Muscle layer of duodenum (tissue), 2 donors: ENCODE results near the gene LHPP.

ENCODE experiments used
- H3K27ac ChIP-seq: one replicate; pipeline ENCODE4 v1.7.0; 2013; ENCODE audit warnings: mild to moderate bottlenecking, low read length
- H3K27me3 ChIP-seq: one replicate; pipeline ENCODE4 v1.7.0; 2013; ENCODE audit warnings: low read depth, mild to moderate bottlenecking, control low read depth, low read length
- H3K36me3 ChIP-seq, 2 donors: one replicate each; pipeline ENCODE4 v1.7.0; 2013; ENCODE audit warnings: low read length in 2 of 2, control low read depth in 1 of 2, mild to moderate bottlenecking in 1 of 2; ENCODE audit not compliant: insufficient read depth in 2 of 2, control insufficient read depth in 1 of 2
- H3K4me1 ChIP-seq, 2 donors: one replicate each; pipeline ENCODE4 v1.7.0; 2013; ENCODE audit warnings: low read length in 2 of 2, mild to moderate bottlenecking in 2 of 2, control low read depth in 1 of 2, moderate library complexity in 1 of 2; ENCODE audit not compliant: insufficient read depth in 2 of 2, control insufficient read depth in 1 of 2
- H3K4me3 ChIP-seq, 2 donors: one replicate each; pipeline ENCODE4 v1.7.0; 2013; ENCODE audit warnings: low read length in 2 of 2, low read depth in 1 of 2, mild to moderate bottlenecking in 1 of 2
- H3K9me3 ChIP-seq, 2 donors: one replicate each; pipeline ENCODE4 v1.7.0; 2013; ENCODE audit warnings: low read length in 2 of 2, control low read depth in 1 of 2, mild to moderate bottlenecking in 1 of 2; ENCODE audit not compliant: control insufficient read depth in 1 of 2
- donor health status: healthy.

The LHPP gene

DNA sequence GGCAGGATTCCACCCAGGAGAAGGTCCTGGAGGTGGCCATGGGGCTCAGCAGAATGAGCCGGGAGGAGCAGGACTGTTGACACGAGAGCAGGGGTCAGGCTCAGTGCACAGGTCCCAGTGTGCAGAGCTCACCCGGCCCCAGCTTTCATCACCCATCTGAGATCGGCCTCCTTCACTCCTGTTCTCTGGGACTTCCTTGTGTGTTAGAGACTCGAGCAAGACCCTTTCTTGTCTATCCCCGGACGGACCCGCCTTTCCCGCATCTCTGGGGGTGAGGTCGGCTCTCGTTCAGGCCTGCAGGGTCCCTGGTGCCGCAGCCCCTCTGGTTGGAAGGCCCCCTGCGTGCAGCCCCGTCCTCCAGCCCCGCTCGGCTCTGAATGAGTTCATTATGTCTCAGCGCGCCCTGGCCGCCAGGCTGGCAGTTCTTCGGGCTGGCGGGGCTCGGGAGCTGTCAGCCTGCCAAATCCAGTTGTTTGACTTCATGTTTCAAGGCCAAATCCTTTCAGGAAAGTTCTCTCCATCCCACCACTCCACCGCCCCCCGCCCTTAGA is 127.9 kb downstream of the LHPP start:
- peak overlapping the region; percentile 14 for H3K27ac ChIP-seq
- peaks cover 0 to 7% of the 10 kb centered on the region in 2 donors for H3K9me3 ChIP-seq
- H3K4me3 ChIP-seq = no peak overlapping the region
- no peaks in the 10 kb centered on the region for H3K36me3 ChIP-seq
- peaks cover 8 to 21% of the 10 kb centered on the region in 2 donors for H3K4me1 ChIP-seq
- H3K27me3 ChIP-seq = no peaks in the 10 kb centered on the region

DNA sequence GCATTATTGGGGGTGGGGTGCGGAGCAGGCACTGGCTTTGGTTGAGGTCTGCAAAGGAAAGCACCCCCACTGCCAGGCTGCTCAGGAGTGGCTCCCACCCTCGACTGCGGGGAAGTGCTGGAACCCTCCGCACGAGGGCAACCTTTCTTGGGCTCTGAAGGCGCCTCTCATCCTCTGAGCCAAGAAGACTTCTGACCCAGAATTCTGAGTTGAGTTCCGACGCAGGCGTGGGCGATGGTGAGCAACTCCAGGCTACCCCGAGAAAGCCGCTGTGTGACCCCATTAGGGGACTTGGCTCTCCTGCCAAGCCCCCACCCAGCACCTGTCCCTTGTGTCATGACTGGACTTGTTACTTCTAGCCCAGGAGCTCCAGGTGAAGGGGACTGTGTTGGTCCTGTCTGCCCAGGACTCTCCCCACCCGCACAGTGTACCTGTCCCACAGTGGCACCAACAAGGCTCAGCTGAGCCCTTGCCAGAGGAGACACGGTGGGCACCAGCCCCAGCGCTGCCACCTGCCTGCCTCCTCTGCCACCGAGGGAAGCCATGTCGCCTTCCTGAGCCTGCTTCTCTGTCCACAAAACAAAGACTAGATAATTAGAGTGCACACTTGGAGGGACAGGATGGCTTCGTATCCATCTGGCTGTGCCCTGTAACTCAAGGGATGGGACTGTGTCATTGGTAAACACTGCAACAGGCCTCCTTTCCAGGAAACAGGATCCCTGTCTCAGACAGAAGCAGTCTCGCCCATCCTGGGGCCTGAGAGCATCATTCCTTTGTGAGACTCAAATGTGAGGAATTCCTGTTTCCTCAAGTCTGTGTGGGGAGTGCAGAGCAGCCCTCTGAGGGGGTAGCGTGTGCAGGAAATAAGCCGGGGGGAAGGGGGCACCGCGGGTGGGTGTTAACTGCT is 128.8 kb downstream of the LHPP start:
- Histone ChIP-seq H3K9me3 (peaks cover 0 to 7% of the 10 kb centered on the region in 2 donors), H3K4me3 (no peak overlapping the region), H3K4me1 (peaks cover 8 to 21% of the 10 kb centered on the region in 2 donors), H3K27ac (no peak overlapping the region), H3K36me3 (no peaks in the 10 kb centered on the region), H3K27me3 (no peaks in the 10 kb centered on the region)

GRCh38 chr10:124591123-124591495 is 129.5 kb downstream of the LHPP start:
- H3K4me3 ChIP-seq = no peak overlapping the region
- peaks cover 0 to 7% of the 10 kb centered on the region in 2 donors for H3K9me3 ChIP-seq
- no peaks in the 10 kb centered on the region for H3K36me3 ChIP-seq
- no peaks in the 10 kb centered on the region for H3K27me3 ChIP-seq
- no peak overlapping the region for H3K27ac ChIP-seq
- H3K4me1 ChIP-seq = peaks cover 8 to 21% of the 10 kb centered on the region in 2 donors

GRCh38 chr10:124592101-124592500 is 130.5 kb downstream of the LHPP start:
- Histone ChIP-seq H3K27ac (no peak overlapping the region), H3K4me1 (peaks cover 8 to 21% of the 10 kb centered on the region in 2 donors), H3K4me3 (no peak overlapping the region), H3K27me3 (no peaks in the 10 kb centered on the region), H3K9me3 (peaks cover 0 to 7% of the 10 kb centered on the region in 2 donors), H3K36me3 (no peaks in the 10 kb centered on the region)

- no peak overlapping the region for H3K27ac ChIP-seq
- no peak overlapping the region for H3K4me3 ChIP-seq
- H3K9me3 ChIP-seq = peaks cover 0 to 7% of the 10 kb centered on the region in 2 donors
- H3K27me3 ChIP-seq = no peaks in the 10 kb centered on the region
- H3K36me3 ChIP-seq = no peaks in the 10 kb centered on the region
- peaks cover 8 to 19% of the 10 kb centered on the region in 2 donors for H3K4me1 ChIP-seq
Observed at GRCh38 chr10:124592736-124593430, 131.3 kb downstream of the LHPP start.

DNA sequence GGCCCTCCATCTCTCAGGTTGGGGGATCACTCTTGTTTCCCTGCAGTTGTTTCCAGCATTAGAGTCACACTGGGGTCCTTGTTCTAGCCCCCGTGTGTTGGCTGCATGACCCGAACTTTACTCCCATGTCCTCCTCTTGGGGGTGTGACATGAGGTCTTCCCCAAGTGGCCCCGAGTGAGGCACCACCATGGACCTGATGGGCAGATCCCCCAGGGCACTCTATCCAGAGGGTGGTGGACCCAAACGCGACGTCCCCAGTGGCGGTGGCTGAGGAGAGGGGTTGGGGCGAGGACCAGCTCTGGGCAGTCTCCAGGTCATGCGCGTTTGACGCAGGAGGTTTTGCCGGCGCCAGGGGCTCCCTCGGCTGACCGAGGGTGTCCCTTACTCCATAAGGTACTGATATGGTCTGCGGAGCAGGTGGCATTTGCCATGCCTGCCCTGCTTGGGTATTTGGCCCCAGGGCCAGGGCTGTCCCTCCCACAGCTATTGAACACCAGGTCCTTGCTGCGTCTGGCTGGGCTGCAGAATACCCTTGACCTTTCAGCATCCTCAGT is 131.9 kb downstream of the LHPP start:
- peaks cover 8 to 13% of the 10 kb centered on the region in 2 donors for H3K4me1 ChIP-seq
- H3K36me3 ChIP-seq = no peaks in the 10 kb centered on the region
- H3K4me3 ChIP-seq = no peak overlapping the region
- H3K27me3 ChIP-seq = no peaks in the 10 kb centered on the region
- H3K27ac ChIP-seq = no peak overlapping the region
- peaks cover 0 to 7% of the 10 kb centered on the region in 2 donors for H3K9me3 ChIP-seq

DNA sequence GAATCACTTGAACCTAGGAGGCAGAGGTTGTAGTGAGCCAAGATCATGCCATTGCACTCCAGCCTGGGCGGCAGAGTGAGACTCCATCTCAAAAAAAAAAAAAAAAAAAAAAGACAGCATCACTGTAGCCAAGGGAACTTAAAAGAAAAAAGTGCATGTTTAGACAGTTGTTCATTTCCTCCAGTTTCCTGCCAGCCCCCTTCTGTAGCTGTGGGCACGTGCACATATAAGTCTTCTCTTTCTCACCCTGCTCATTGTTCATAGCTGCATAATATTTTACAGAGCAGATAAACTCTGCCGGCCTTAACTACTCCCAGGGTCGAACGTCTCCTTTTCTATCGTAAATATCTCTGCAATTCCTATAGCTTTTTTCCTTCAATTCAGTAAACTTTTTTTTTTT is 132.6 kb downstream of the LHPP start:
- Histone ChIP-seq H3K4me1 (peaks cover under 1 to 6% of the 10 kb centered on the region in 2 donors), H3K36me3 (no peaks in the 10 kb centered on the region), H3K9me3 (peaks cover 0 to 7% of the 10 kb centered on the region in 2 donors), H3K4me3 (no peak overlapping the region), H3K27me3 (no peaks in the 10 kb centered on the region), H3K27ac (no peak overlapping the region)

DNA sequence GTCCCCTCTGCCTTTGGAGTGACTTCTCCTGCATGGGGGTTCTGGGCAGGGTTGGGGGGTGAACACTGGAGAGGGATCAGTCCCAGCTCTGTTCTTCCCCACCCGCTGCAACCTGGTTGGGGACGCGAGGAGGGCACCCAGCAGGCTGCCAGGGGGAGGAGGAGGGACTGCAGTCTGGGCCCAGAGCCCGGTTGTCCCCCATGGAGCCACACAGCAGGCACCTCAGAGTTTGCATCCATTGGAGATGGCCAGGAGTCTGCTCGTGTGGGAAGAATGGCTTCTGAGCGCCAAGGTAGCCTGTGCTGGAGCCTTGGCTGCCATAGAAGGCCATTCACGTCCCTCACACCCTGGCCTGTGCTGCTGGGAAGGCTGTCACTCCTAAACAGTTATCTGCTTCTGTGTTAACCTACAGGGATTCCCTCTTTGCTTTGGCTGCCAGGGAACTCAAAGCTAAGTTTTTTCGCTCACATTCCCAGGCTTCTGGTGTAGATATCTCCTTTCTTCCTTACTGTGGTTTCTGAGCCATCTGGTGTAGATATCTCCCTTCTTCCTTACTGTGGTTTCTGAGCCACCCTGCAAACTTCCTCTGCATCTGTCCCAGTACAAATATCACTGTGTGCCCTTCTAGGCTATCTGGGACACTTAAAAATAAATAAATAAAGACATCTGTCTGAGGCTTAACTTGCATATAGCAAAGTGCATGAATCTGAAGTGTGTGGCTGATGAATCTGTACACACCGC is 133.7 kb downstream of the LHPP start:
- Histone ChIP-seq H3K4me1 (no peaks in the 10 kb centered on the region), H3K4me3 (no peak overlapping the region), H3K27me3 (no peaks in the 10 kb centered on the region), H3K9me3 (peaks cover 0 to 7% of the 10 kb centered on the region in 2 donors), H3K27ac (no peak overlapping the region), H3K36me3 (no peaks in the 10 kb centered on the region)

DNA sequence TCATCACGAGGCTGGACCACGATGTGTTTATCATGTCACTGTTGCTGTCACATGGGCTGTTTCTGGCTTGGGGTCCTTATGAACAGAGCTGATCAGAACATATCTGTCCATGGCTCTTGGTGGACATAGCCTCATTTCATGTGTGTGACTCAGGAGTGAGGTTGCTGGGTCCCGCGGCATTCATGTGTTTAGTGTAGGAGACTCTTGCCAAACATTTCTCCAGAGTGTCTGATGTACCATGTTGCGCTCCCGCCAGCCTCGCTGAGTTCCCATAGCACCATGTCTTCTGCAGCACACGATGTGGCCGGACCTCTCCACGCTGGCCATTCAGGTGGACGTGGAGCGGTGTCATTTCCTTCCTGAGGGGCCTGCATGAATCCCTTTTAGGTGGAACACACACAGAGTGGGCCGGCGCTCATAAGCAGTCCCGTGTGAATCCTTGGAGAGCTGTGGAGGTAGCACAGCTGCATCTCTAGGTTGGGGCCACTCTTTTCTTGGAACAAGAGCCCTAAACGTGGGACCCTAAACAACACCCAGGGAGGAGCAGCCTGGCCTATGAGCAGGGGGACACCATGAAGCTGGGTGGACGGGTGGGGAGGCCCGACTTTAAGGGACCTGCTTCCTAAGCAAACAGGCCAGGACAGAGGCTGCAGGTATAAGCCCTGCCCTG is 134.6 kb downstream of the LHPP start:
- Histone ChIP-seq H3K4me3 (no peak overlapping the region), H3K4me1 (no peaks in the 10 kb centered on the region), H3K27ac (no peak overlapping the region), H3K36me3 (no peaks in the 10 kb centered on the region), H3K27me3 (no peaks in the 10 kb centered on the region), H3K9me3 (peaks cover 0 to 6% of the 10 kb centered on the region in 2 donors)

DNA sequence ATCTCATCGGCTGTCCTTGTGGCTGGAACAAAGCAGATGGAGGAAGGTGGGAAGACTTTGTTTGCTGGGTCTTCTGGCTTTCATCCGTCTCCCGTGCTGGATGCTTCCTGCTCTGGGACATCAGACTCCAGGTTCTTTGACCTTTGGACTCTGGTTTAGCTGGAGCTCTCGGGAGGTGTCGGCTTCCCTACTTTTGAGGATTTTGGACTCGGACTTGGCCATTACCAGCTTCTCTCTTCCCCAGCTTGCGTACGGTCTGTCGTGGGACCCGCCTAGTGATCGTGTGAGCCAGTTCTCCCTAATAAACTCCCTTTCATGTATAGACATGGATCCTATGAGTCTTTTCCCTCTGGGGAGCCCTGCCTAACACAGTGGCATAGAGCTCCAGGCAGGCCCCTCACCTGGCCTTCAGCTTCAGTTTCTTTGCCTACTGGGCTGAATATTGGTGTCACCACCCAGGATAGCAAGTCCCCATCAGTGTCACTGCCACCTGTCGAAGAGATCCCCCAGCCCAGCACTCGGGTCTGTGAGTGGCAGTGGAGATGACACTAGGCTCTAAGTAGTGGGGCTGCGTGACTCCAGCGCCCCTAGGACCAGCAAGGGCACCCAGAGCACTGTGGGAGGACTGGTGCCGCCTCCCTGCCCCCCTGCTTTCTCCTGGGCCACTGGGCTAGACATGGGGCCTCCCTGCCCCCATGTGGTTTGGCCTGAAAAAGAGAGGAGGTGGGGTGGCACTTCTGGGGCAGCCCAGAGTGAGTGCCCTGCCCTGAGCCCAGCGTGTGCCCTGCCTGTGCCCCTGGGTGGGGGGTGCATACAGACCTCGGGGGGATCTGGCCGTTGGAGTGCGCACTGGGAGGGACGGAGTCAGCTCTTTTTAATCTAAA is 135.6 kb downstream of the LHPP start:
- no peak overlapping the region for H3K27ac ChIP-seq
- H3K4me1 ChIP-seq = no peaks in the 10 kb centered on the region

More for the DNA sequence above, 135.6 kb downstream of the LHPP start:
- H3K9me3 ChIP-seq = no peaks in the 10 kb centered on the region
- H3K36me3 ChIP-seq = no peaks in the 10 kb centered on the region
- no peak overlapping the region for H3K4me3 ChIP-seq
- H3K27me3 ChIP-seq = no peaks in the 10 kb centered on the region
